ENCODE results near the gene DIS3L2.

GRCh38 chr2:231920795-231921194 lies 40.7 kb upstream of the DIS3L2 start:
- TF ChIP-seq FOXP2 (optimal IDR thresholded peaks at IDR 0.05; ENCODE audit: borderline replicate concordance, extremely low read depth, extremely low read length, insufficient read depth) (no peak), POLR2AphosphoS5 (IDR thresholded peaks at IDR 0.05; ENCODE audit: low read depth, low read length) (no peak), TAF1 (IDR thresholded peaks at IDR 0.05; ENCODE audit: borderline replicate concordance, insufficient read depth, low read length) (no peak), REST (IDR thresholded peaks at IDR 0.05; ENCODE audit: insufficient read depth in 1 of 2, low read depth in 2 of 2, low read length in 2 of 2) (no peak), SIN3A (IDR thresholded peaks at IDR 0.05; ENCODE audit: borderline replicate concordance, insufficient read depth, low read length) (no peak)

Data from PFSK-1 (cell line).